HG03103 (cell line): Measurements from ENCODE around the gene RUNX1.
"Not testable (repeated sequence)": the region's sequence is repeated elsewhere in the genome, so short reads cannot be mapped to it uniquely, and the experiment has no call there.

Experiments
- ATAC-seq: cut with Tn5 transposase; IDR thresholded peaks from one replicate; pipeline ENCODE4 v1.9.1; 2021; ENCODE audit warnings: low read depth; ENCODE audit not compliant: unreplicated experiment

RUNX1 gene

DNA sequence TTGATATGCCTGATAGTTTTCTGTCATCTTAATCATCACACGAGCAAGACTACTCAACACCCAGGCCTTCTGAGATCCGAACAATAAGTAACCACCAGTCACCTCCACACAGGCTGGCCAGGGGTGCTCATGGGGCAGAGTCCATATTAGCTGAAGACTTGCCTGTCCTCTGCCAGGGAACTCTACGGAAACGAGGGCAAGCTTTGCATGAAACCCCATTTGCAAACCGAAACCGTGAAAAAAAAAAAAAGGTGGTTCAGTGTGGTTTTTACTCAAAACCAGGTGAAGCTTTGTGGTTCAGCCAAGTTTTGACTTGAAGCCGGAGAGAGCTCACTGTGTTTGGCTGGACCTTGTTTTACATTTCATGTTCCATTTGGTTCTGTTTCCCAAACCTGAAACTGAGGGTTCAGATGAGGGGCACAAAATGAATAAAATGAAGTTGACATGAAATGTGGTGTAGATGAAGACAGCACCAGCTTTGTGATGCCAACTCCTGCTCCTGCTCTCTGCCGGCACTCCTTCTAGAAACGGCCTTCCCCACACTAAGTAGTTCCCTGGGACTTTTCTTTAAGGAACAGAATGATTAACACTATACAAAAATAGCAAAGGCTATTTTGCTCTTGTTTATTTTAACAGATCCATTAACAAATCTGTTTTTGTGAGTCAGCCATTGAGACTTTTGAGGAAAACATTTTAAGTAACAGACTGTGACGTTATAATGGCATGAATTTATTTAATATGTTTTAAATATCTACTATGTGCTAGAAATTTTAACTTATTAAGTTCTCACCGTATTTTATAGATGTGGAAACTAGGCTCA is 74.7 kb downstream of the RUNX1 start:
- ATAC-seq: peak; percentile 65

DNA sequence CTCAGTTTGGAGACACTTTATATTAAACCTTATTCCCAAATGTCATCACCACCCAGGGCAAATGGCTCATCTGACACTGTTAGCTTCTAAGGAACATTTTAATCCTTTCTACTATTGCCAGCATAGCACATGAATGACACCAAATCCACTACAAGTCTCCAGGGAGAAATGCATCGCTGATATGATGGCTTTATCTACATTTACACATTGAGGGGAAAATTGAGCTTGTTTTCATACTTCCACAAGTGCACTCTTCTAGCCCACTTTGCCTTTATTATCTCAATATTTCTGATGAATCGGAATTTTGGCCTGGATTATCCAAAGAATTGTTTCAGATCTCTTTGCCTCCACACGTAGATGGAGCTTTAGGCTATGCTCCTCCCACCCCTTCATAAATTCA is 75.4 kb downstream of the RUNX1 start:
- no peak for ATAC-seq

DNA sequence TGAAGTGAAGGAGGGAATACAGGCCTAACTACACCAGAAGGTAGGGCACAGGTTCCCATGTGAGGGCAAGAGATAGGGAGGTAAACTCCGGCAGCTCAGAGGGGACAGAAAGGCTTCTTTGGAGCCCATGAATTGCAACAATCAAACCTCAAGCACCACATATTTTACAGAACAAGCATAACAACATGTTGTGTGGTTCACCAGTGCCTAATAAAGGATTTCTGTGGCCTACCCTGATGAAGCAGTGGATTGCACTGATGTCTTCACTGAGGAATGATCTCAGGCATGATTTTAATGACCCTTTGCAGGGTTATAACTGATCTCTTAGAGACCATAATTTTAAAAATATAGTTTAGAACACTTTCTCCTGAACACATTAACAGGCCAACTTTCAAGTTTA is 77.4 kb downstream of the RUNX1 start:
- ATAC-seq: no peak

DNA sequence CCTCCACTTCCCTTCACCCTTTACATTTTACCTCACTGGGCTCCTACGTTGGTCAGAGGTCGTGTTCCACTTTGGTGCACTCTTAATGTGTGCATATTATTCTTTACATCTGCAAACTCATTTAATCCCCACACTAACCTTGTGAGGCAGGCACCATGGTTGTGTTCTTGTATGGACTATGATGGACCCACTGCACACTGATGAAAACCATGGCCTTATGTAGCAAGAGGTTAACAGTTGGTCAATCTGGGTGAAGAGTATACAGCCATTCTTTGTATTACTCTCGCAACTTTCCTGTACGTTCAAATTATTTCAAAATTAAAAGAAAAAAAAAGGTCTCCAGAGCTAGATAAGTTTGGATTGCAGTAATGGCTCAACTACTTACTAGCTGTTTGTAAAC is 78.5 kb downstream of the RUNX1 start:
- ATAC-seq: no peak

DNA sequence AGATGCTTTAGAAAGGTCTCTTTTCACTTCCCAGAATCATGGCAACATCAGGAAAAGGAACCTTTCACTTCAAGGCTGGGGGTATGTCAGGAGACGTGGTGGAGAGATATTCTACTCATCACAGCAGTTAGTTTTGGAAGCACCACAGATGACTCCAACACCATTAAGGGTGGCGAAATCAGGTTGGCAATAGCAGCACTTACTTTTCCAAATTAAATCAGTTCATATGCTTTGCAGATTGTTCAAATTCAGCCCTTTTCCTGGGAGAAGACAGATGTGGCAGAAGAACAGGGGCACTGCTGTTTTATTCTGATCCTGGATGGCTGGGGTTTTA is 79.0 kb downstream of the RUNX1 start:
- ATAC-seq: no peak

DNA sequence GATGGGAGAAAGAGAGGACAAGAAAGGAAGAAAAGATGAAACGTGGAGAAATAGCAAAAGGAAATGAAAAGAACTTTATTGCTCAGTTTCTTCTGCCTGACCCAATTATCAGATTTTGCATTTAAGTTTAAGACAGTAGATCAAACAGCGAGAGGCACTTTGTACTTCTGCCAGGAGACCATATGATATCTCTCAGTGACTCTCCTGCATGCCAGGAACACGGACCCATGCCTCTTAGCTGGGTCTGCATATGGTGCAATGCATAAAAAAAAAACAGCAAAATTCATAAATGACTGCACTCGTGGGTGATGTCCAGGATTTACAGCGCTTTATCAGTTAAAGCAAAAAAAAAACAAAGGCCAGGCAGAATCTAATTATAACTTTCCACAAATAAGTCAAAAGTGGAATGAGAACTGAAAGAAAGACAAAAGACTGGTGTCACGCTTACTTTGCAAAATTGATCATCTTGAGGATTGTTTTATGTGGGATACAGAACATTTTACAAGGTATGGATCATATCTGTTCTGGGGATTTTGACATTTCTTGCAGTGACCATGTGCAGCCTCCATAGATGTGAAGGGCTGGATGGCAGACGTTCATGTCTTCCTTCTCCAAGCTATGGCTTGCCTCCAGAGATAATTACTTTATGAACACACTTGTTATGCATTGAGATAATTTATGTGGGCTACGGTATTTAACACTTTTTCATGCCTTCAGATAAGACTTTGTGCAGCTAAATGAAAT is 79.5 kb downstream of the RUNX1 start:
- ATAC-seq: no peak

DNA sequence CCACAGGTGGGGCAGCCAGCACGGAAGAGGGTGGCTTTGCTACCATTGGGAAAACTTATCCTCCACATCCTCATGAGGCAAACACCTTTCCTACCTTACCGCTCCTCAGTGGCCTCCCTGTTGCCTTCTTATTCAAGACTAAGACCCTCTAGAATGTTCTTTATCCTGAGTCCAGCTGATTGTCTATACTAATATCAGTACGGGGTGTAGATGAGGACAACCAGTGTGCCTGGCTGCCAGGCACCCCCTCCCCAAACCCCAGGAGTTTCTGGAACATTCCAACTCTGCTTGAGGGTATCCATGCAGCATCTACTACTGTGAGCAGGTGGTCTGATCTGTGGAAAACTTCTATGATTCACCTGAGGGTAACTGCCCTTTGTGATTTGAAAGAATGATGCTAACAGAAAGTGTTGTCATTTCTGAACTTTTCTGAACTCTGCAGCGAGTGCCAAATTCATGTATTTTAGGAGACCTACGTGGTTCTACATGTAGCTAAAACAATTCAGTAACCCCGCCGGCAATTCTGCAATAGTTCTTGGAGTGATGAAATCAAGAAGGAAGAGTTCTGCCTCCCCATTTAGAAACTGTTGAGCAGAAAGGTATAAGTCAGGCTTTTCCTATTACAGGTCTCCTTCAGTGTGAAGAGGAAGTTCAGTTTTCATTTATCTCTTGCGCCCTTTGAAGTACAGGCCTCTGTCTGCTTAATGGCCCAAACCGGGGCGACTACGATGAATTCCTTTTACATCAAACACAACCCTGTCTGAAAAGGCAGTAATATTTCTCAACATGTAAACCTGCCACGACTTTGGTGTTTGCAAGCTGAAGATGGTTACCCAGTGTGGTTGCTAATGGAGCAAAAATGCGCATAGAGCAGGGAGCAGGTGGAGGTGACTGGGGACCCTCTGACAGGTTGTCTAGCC is 80.4 kb downstream of the RUNX1 start:
- no peak for ATAC-seq

DNA sequence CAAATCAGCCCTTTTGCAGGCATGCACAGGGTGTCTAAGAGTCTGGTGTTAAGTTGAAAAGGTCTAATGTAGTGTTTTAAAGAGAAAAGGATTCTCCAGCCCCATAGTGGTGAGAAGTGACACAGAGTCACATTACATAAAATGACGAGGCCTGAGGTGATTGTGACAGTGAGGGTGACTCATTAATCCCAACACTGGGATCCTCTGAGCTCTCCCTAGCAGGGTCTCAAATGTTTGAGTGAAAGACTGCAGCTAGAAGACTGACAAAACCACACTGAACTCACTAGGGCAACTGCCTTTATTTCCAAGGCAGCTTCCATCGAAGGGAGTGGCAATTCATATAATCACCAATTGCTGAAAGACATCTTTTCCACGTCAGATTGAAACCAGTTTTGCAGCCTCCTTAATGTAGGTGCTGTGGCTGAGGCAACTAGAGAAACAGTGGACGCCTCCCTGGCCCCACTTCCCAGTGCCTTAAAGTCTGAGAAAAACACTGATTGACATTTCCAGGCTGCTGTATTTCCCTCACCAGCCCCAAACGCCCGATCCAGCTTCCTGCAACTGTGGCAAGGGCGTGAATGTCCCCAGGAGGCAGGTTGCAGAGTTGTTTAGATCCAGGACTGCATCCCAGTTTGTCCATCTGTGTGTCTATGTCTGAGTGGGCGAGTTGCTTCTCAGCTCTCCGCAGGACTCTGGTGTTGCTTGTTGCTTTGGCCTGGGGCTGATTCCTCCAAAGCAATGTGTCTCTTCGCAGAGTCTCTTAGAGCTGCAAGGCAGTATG is 81.4 kb downstream of the RUNX1 start:
- ATAC-seq: no peak

DNA sequence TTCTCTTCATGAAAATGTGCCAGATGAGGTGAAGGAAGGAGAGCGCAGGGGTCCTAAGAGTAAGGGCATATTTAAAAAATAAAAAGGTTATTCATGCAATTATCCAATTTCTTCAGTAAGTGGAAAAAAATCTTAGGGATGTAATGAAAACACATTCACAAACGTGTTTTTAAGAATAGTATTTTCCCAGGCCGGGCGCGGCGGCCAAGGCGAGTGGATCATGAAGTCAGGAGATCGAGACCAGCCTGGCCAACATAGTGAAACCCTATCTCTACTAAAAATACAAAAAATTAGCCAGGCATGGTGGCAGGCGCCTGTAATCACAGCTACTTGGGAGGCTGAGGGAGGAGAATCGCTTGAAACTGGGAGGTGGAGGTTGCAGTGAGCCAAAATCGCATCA is 82.2 kb downstream of the RUNX1 start:
- not testable (repeated sequence) for ATAC-seq

DNA sequence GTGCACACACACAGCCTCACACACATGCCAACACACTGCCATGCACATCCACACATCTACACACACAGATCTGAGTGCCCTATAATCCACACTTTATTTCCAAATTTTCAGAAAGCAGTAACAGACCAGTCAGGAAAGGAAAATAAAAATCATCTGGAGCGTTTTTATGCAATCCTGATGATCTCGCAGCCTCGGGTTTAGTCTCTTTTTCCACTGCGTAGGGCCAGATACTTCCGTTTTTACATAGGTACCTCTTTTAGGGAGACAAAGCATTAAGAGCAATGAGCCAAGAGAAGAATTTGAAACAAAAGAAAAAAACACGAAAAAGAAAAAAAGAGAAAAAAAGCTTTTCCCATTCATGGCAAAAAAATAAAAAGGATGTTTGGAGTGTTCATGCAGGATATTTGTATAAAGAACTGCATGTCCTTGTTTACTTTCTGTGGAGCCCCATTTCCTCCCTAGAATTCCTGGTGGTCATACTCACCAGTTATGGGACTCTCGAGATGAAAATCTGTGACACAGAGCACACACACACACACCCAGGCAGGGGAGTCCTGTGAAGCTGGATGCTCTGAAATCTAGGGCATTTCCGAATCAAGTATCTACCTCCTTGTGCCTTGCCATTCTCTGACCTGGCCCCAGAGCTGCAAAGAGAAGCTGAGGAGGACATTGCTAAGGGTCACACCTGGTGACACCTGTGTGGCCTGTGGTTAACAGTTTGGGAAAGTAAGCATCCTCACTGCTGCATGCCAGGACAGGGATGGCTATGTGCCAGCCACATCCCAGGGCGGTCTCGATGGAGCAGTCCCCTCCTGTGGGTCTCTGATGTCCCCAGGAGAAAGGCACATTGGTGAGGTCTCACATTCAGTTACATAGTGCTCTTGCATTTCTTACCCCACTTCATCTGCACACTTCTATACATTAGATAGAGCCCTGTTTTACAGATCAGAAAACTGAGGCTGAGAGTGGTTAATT is 83.6 kb downstream of the RUNX1 start:
- no peak for ATAC-seq

DNA sequence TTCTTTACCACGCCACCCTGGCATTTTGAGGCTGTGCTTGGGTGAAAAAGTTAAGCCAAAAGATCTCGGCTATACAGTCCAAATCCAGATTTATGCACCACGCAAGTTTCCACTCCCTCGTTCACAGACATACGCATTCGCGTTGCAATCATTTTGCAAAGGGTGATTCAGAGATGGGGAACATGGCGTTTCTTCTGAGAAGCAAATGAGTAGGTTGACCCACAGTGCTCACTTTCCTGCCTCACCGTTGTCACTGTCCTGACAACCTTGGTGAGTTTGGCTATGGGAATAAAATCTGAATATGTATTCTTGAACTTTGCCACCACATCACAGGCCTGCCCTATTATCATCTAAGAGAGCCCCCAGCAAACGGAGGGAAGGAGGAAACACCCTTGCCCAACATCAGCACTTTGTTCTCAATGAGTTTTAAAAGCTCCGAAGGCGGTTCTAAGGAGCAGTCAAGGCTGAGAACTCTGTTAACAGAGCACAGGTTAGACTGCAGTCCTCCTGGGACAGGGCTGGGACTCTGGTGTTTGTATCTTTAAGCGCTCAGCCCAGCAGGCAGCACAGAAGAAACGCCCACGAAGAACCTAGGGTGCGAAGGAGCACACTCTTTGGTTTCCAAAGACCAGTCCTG is 86.4 kb downstream of the RUNX1 start:
- ATAC-seq: no peak

DNA sequence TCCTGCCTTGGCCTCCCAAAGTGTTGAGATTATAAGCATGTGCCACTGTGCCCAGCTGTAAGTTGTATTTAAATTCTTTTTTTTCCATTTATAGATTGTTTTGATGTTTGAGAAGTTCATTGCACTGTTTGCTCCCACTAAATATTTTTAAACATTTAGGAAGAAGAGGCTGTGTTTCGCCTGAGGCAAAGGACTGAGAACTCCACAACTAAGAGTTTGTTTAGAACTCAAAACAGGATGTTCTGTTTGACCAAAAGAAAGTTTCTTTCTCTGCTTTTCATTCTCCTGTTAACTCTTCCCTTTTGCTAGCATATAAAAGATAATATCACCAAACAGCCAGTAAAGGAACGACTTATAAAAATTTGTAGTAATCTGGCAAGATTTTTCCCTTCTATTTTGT is 87.0 kb downstream of the RUNX1 start:
- ATAC-seq: no peak

DNA sequence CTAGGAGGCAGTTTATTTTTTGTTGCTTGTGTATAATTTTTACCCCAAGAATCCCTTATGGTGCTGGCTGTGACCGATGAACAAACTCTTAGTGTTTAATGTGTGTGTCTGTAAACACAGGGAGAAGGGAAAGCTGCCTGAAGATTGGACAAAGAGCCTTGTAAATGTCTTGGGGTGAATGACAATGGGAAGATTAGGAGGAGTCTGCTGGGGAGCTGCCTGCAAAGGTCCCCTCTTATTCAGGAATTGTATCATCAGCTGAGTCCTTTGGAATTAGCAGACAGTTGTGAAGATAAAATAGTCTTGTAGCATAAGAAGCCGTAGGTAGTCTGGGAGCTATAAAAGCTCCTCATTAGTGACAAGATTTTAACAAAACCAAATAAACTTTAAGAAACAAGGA is 88.4 kb downstream of the RUNX1 start:
- ATAC-seq: no peak

DNA sequence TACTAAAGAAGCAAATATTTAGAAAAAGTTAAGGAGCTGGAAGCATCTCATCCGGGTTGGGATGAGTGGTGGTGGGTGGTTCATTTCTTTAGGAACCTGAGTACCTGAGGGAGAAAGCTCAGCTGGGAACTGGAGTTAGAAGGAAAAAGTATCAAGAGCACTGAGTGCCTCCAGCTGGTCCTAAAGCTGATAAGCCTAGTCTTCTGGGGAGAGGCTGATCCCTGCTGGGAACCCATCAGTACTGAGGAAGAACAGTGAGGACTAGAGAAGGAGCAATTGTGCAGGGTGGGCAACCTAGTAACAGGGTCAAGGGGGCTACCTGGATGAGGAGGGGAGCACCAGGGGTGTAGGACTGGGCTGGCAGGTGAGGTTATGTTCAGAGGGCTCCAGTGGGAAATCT is 89.5 kb downstream of the RUNX1 start:
- ATAC-seq: no peak

DNA sequence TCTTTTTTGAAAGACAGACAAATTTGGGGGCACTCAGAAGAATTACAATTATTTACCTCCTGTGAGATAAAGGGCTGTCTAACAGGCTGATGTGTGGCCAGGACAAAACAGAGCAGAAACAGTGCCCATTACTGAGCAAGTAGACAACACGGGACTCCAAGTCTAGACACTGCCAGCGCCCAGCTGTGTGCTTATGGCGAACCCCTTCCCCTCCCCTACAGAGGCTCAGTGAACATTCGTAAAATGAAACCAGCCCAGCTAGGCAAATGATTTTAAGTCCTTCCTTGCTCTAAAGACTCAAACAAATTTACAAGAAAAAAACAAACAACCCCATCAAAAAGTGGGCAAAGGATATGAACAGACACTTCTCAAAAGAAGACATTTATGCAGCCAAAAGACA is 91.1 kb downstream of the RUNX1 start:
- ATAC-seq: no peak

DNA sequence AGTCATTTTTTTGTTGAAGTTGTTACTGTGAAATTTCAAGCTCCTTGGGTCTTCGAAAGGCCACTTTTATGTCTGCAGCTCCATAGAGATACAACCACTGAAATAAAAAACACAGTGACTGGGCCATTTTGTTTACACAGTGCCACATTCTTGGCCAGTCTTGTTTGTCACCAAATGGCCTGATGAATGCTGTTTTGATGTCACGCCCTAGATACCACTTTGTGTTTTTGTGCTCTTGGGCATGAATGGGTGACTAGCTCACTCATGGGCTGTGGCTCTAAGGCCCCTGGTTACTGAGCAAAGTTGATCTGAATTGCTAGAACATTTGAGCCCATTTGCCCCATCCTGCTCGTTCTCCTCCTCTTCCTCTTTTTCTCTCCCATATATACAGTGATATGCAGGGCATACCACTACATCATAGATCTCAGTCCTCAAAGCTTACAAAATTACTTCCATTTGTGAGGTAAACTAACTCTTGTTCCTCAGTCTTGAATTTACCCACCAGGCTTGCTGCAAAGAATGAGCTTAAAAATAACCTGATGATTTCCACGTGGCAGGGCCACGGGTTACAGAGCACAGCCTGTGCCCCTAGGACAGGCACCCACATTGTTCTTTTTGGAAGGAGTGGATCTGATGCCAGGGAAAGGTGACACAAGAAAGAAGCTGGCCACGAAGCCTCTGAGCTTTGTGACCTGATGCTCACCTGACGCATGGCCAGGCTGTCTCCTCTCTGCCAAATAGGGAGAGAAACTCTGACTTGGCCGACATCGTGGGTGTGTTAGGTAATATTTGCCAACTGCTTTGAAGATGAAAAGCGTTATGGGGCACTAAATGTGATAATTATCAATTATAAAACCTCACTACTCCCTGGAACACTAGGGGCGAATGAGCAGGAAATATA is 92.4 kb downstream of the RUNX1 start:
- no peak for ATAC-seq

DNA sequence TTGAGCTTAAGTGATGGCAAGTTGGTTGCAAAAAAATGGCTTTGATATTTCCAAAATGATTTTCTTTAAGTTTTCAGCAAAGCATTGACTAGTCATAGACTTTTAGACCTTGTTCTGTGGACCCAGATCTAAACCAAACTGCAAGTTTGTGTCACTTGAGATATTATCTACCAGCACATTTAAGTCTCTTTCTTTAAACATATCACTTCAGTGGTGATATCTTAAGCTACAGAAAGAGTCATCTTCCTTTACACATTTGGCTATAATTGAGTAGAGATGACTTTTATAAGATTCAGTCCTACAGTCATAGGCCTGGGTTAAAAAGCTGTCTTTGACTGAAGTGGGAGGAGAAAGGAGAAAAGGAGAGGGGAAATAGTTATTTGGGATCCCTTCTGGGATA is 95.2 kb downstream of the RUNX1 start:
- ATAC-seq: no peak

DNA sequence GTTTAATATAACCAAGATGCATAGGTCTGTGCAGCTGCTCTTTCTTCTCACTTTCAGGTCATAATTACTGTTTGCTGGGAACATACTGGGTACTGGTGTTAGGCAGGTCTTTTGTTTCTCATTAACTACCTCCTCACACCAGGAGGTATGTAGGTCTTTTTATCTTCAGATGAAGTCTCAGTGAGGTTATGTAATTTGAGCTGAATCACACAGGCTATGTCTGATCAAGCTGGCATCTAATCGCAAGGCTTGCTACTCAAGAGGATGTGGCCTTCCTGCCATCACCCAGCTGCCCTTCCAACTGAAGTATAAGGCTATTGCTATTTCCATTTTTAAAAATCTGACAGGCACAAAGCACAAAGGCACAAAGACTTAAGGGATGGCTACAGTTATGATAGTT is 96.4 kb downstream of the RUNX1 start:
- ATAC-seq: no peak
